Ramos (cell line): ENCODE measurements around the gene MYH9.
"Not testable (repeated sequence)": the region's sequence is repeated elsewhere in the genome, so short reads cannot be mapped to it uniquely, and the experiment has no call there.

Experiments used
- in situ Hi-C: fragments of 300-500 bp; cut with MboI; formaldehyde crosslinking; loops from one replicate; pipeline ENCODE4 v1.14.3; 2022; ENCODE audit warnings: low sequenced_read_pairs; ENCODE audit not compliant: unreplicated experiment

The MYH9 gene

GRCh38 chr22:36387959-36388726, at the start of gene MYH9:
TSS of gene MYH9 (minus strand) at chr22:36387967. CDS start at chr22:36349236, 38,731 bp downstream.
- in situ Hi-C loops = loop anchor here (25.0 kb wide), 1 partner anchor 1099 kb away; the partner anchor contains the start of gene MFNG

- in situ Hi-C loops = no loop called here
These were observed 48.0 kb upstream of the MYH9 start for GRCh38 chr22:36435516-36436415.

- in situ Hi-C loops = no loop called here
These were observed 45.8 kb upstream of the MYH9 start for GRCh38 chr22:36433318-36434231.

- in situ Hi-C loops = no loop called here
These were observed 45.0 kb upstream of the MYH9 start for GRCh38 chr22:36432592-36433317.

- in situ Hi-C loops = no loop called here
These were observed 44.2 kb upstream of the MYH9 start for GRCh38 chr22:36431977-36432376.

- in situ Hi-C loops = no loop called here
These were observed 43.1 kb upstream of the MYH9 start for GRCh38 chr22:36430863-36431262.

- in situ Hi-C loops = not testable (repeated sequence)
These were observed 40.2 kb upstream of the MYH9 start for GRCh38 chr22:36427952-36428351.

GRCh38 chr22:36425977-36426523, 38.3 kb upstream of the MYH9 start:
- in situ Hi-C loops = no loop called here

GRCh38 chr22:36424901-36425579, 37.3 kb upstream of the MYH9 start:
- in situ Hi-C loops = no loop called here

GRCh38 chr22:36424466-36424865, 36.7 kb upstream of the MYH9 start:
- in situ Hi-C loops = not testable (repeated sequence)

GRCh38 chr22:36423461-36424404, 36.0 kb upstream of the MYH9 start:
- in situ Hi-C loops = no loop called here

- in situ Hi-C loops = no loop called here
These were observed 34.7 kb upstream of the MYH9 start for GRCh38 chr22:36422287-36423014.

- in situ Hi-C loops = no loop called here
These were observed 32.4 kb upstream of the MYH9 start for GRCh38 chr22:36419912-36420882.

- in situ Hi-C loops = no loop called here
These were observed 31.6 kb upstream of the MYH9 start for GRCh38 chr22:36419177-36419911.

- in situ Hi-C loops = no loop called here
These were observed 29.5 kb upstream of the MYH9 start for GRCh38 chr22:36417281-36417686.
